Stimulated activated CD4-positive, alpha-beta T cell treated with anti-CD3 and anti-CD28 coated beads, Interleukin-4, amount 100 ng/mL, for 1 hour (primary cell): ENCODE data around the gene CLMN.
"Not testable (repeated sequence)": the region's sequence is repeated elsewhere in the genome, so short reads cannot be mapped to it uniquely, and the experiment has no call there.

Experiments used
- DNase-seq: peaks from one replicate; pipeline ENCODE4 v3.0.0-alpha.2; 2020

The CLMN gene

DNA sequence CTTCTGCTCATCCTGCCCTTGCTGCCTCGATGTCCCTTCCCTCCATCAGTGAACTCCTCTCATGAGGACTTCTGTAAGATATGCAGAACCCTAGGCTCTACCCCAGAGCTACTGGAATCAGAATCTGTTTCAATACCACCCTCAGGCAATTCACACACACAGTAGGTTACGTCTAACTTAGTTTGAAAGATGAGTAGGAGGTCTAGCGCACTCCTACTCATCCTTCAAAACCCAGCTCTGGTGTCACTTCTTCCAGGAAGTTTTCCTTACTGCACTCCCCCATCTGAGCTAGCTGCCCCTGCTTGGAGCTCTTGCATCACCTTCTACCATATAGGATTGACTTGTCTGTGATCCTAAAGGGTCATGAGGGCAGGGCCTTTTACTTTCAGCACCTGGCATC lies 105.9 kb downstream of the CLMN start:
- DNase-seq = no peak

DNA sequence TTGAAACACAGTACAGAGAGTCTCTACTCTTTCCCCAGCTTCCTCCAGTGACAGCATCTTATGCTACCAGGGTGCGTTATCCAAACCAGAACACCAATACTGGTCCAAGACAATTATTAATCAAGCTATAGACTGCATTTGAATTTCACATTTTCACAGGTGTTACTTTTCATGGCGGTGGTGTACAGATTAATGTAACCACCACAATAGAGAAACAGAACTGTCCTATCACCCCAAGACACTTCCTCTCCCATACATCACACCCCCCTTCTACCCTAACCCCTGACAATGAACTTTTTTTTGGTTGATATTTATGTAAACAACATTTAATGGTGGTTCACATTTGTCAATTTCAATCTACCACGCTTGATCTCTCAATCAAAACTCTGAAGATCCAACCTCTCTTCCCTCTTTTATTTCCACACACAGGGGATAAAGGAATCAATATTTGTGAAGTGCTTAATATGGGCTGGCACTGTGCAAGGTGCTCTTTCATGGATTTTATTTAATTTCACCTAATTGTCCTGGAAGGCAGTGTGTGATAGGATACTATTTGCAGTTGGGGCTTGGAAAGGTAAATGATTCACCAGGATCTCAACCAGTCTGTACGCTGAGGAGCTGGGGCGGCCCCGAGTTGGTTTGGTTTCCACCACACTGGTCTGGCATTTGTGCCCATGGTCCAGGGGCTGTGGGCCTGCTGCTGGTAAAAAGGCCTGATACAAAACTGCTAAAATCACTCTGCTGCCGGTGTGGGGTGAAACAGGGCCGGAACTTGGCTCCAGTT lies 107.8 kb downstream of the CLMN start:
- DNase-seq = no peak

DNA sequence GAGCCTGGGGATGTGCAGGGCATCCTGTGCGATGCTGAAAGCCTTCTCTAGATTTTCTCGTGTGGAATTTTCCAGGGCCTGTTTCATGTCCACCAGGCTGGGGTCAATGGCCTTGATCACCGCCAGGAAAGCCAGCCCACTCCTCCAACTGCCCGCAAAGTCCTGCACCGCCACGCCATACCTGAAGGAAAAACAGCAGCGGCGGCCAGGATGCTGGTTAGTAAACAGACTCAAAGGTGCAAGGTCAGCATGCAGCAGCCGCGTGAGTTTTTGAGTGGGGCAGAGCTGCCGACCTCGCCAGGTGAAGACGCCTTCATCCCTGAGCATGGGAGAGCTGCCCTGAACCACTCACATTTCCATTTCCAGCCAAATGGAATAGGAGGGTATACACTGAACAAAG lies 109.0 kb downstream of the CLMN start:
- no peak for DNase-seq

DNA sequence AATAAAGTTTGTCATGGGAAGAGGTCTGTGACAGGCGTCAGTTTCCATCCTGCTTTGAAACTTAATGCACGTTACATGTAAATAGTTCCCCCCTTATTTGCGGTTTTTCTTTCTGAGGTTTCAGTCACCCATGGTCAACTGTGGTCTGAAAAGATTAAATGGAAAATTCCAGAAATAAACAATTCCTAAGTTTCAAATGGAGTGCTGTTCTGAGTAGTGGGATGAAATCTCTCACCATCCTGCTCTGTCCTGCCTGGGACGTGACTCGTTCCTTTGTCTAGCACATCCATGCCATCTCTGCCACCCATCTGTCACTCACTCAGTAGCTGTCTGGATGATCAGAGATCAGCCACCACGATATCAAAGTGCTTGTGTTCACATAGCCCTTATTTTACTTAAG lies 111.1 kb downstream of the CLMN start:
- no peak for DNase-seq

DNA sequence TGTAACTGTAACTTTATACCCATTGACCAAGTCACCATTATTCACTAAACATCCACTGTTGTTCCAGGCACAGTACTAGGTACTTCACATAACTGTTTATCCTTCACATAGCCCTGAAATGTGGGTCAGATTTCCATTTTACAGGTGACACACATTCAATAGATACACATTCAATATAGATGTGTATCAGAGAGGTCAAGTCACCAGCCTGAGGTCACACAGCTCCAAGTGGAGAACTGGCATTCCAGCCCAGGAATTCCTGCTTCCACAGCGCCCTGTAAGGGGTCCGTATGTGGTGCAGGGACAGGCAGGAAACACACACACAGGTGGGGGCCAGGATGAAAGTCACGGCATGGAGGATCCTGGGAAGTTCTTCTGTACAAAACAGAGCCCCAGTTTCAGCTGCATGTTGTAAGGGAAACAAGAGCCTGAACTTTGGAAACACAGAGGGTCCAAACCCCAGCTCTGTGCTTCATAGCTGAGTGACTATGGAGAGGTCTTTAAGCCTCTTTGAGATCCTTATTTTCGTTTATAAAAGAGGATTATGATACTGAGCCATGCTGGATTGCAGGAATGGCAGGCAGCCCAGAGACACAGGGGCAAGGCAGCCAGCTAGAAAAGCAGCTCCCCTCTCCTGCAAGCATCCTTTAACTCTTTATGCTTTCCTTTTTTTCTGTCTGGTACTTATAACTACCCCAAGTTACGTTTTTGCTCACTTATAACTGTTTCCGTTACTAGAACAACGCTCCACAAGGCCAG lies 112.1 kb downstream of the CLMN start:
- DNase-seq = no peak

DNA sequence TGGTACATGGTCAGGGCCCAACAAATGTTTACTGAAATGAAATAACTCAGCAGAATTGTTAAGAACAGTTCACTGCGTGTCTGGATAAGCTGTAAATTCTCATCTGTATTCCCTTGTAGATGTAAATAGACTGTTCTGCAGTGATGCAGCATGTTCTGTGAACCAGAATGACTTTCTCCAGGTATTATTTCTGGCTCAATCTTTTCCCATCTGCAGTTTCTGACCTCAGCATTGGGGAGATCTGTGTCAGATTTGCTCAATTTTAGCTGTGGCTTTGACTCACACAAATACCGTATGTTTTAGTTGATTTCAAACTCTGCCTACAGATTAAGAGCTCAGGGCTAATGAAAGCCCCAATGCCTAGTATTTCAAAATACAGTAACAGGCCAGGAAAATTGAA lies 113.2 kb downstream of the CLMN start:
- no peak for DNase-seq

DNA sequence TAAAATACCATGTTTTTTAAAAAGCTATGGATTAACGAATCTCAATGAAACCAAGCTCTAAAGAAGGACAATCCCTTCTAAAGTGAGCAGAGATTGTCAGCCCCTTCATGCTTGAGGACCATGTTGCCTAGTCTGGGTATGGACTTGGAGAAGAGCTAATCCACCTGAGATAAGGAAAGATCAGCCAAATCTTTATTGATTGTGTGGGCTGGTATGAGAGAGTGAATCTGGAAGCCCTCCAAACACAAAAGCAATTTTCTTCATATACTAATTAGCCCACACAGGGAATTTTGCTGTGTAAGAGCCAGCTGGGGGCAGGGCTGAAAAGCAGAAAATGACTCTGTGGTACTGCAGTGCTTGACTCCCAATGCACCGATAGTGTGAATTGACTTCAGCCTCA lies 115.0 kb downstream of the CLMN start:
- no peak for DNase-seq

DNA sequence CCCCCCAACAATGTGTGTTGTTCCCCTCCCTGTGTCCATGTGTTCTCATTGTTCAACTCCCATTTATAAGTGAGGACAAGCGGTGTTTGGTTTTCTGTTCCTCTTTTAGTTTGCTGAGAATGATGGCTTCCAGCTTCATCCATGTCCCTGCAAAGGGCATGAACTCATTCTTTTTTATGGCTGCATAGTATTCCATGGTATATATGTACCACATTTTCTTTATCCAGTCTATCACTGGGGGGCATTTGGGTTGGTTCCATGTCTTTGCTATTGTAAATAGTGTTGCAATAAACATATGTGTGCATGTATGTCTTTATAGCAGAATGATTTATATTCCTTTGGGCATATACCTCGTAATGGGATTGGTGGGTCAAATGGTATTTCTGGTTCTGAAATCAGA lies 118.0 kb downstream of the CLMN start:
- DNase-seq = not testable (repeated sequence)

DNA sequence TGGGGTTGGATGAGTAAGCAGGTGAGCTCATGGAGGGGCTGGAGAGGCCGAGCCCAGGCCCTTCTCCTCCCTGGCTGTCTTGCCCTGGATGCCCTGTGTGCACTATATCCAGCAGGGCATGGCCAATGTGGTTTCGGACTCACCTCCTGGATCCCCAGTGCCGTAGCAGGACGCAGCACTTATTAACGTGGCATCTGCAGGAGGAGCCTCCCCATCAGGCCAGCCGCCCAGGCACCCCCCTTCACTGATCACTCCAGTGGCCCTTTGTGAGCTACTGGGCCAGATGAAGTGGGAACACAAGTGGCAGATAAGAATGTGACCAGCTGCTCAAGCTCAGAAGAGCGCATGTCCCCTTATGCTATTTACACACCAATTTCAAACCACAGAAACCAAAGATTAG lies 119.3 kb downstream of the CLMN start:
- no peak for DNase-seq

DNA sequence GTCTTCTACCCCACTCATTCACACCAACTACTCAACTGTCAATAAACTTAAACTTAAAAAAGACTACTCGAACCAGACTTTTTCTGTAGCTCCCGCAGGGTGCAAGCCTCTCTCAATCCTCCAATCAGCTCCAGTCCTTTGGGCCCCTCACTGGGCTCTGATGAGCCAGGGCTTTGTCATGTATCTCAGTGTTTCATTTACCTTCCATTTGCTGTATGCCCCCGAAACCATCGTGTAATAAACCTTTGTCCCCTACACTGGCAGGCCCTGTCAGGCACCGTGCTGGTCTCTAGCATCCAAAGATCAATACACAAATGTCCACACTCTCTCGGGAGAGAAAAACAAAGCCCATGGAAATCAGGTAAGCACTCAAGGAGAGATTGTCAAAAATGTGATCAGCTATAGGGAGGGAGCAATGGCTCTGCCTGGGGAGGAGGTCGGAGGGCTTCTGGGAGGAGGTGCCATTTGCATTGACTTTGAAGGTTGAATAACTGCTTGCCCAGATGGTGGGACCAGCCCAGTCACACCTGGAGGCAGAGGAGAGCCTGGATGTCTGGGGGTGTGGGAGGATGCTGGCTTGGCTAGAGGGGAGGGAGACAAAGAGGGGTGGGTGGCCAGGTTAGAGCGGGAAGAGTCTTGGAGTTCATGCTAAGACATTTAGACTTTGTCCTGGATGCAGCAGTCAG lies 120.3 kb downstream of the CLMN start:
- DNase-seq = no peak

DNA sequence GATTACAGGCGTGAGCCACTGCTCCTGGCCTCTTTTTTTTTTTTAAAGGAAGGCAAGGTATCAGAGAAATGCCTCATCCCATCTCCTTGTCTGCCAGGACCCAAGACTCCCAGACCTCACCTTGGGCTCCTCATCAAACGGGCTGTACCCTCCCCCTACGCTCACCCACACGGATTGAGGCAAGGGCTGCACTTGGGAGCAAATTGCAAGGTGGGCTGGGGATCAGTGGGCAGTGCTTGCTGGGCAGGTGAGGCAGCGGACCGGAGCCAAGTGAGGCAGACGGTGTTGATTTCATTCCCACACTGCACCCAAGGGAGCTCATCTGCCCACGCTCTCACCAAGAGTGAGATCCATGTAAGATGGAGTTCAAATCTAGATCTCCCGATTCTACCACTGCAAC lies 121.4 kb downstream of the CLMN start:
- DNase-seq = no peak

DNA sequence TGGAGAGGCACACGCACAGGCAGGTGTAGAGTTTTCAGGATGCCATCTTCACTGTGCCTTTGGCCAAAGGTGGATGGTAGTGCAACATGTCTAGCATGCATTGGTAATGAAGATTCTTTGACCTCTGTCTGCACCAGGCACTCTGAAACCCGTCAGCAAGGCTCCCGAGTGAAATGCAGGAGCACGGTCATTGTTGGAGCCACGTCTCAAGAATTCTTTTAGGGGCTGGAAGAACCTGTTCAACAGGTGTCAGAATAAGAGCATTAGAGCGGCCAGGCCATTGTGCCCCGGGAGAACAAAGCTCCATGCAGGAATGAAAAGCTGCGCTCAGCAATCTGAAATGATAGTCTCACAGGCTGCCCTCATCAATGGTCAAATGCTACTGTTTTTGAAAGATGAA lies 122.2 kb downstream of the CLMN start:
- DNase-seq = no peak

DNA sequence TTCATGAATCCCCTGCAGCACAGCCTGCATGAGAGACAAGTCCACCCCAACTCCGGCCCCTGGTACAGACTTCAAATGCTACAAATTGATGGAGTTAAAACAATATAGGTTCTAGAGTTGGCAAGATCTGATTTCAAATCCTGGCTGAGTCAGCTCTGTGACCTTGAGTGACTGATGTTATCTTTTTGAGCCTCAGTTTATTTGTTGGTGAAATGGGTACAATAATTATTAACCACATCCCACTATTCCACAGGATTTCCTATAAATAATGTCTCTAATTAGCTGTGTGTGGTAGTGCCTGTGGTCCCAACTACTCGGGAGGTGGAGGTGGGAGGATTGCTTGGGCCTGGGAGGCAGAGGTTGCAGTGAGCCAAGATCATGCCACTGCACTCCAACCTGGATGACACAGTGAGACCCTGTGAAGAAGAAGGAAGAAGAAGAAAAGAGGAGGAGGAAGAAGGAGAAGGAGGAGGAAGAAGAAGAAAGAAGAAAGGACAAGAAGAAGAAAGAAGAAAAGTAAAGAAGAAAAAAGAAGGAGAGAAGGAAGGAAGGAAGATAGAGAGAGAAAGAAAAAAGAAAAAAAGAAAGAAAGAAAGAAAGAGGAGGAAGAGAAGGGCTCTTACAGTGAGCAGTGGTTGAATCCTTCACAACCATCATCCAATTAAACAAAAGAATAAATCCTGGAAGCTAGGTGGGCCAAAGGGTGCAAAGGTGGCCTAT lies 122.7 kb downstream of the CLMN start:
- no peak for DNase-seq

DNA sequence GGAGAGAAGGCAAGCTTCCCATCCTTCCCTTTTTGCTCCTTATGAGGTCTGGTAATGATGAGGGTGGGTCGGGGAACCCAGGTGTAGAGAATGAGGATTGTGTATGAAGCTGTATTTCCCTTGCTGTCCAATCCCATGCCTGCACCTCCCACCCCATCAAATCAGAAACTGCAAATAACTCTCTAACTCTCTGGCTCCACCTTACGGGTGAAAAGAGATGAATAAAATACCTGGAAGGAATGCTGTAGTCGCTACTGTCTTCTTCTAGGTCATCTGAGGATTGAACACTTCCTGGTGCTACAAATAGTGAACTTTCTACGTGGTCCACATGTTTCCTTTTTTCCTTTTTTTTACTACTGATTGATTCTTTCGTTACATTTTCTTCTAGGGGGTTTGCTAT lies 123.4 kb downstream of the CLMN start:
- DNase-seq = no peak

DNA sequence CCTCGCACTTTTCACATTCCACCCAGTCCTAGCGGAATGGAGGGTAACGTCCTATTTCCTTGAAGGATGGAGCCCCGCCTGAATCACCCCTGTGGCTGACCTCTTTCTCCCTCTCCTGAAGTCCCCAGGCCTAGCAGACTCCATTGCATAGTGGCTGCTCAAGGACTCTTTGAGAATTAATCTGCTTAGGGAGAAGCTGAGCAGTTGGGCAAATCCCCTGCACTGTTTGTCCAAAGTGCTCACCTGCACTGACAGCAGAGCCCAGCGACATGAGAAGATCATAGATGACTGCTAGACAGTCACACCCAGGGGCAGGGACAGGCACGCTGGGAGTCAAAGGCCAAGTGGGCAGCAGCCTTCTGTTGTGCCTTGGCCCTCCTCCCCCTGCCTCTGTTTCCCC lies 124.7 kb downstream of the CLMN start:
- DNase-seq = no peak

DNA sequence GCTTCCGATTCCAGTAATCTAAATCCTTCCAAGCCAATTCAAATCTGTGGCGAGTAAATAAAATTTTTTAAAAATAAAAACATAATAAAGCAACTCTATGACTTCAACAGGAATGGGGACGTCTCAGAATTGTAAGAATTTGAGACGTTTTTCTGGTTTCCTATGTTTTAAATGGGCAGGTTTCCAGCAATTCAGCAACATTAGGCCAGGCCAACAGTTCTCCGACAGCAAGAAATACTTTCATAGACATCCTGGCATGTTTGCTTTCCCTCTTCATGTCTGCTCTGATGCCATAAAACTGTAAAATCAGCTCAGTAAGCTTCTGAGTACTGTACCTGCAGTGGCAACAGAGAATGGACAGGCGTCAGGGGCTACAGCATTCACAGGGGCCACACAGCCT lies 126.6 kb downstream of the CLMN start:
- no peak for DNase-seq

DNA sequence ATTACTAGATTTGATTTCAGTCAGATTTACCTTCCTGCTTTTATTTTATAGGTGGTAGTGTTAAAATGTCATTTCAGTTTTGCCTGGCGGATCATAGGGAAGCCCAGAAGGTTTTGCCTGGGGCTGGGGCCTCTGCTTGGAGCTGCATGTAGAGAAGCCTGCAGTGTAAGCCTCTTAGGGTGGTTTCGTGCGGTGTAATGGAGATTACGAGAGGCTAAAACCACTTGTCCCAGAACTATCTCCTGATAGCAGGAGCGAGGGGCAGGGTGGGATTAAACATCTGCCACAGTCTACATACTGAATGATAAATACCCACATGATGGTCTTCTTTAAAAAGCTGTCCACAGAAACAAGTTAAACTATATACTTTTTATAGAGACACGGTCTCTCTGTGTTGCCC lies 127.4 kb downstream of the CLMN start:
- no peak for DNase-seq

DNA sequence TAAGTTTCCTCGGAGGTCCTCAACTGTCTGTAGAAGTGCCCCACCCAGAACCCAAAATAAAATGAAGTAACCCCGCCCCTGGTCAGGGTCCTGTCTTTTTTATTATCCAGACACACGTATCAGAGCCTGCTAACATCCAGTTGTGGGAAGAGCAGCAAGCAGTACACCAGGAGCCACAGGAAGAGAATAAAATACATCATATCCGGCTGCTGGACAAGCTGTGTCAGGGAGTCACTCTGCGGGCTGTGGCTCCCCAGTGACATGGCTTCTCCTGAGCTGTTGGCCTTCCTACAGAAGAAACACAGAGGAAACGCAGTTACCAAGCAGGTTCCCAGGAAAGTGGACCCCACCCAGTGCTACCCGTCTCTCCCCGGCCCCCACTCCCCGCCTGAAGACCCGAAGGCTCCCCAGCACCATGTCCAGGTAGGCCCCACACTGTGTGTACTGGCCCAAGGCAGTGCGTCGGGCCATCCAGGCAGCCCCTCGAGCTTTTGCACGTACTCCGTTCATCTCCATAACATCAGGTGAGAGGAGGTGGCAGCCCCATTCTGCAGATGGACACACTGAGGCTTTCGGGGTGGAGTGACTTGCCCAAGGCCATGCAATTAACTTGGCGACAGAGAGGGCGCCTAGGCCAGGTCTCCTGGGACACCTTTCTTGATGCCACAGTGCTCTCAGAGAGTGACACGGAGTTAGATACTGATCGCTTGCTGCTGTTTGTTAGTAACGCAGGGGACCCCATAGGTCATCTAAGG lies 128.1 kb downstream of the CLMN start:
- DNase-seq = no peak

DNA sequence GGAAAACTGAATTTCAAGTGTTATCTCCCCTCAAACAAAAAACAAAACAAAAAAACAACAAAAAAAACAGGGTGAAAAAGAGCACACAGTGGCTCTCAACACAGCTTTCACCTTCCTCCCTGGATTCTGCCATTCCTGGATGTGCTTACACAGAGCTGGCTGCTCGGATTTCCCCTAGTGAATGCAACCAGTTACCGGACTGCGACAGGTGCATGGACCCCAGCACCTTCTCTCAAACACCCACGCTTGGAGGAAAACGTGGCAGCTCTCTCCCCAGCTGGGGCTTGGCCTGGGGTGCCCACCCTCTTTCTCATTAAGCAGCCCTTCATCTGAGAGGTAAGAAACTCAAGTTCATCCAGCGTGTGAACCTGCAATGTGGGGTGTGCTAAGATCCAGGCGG lies 128.9 kb downstream of the CLMN start:
- DNase-seq = no peak

DNA sequence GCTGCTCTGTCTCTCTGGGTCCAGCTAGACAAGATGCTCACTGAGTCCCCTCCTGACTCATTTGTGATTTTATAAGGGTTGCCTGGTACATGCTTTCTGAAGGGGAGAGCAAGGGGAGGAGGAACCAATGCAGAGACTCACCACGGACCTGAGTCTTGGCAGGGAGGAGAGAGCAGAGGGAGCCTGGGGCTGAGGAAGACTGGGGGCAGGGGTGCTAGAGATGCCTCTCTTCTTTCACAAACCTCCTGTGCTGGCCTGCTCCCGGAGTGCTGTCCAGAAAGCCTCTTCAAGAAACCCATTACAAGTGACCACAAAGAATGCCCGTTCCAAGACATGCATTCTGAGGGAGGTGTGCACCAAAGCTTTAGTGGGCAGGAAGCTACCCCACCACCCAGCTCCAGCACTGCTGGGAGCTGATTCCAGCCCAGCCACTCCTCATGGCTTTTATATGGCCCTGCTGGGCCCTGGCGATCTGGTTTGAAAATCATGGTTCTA lies 129.3 kb downstream of the CLMN start:
- no peak for DNase-seq

DNA sequence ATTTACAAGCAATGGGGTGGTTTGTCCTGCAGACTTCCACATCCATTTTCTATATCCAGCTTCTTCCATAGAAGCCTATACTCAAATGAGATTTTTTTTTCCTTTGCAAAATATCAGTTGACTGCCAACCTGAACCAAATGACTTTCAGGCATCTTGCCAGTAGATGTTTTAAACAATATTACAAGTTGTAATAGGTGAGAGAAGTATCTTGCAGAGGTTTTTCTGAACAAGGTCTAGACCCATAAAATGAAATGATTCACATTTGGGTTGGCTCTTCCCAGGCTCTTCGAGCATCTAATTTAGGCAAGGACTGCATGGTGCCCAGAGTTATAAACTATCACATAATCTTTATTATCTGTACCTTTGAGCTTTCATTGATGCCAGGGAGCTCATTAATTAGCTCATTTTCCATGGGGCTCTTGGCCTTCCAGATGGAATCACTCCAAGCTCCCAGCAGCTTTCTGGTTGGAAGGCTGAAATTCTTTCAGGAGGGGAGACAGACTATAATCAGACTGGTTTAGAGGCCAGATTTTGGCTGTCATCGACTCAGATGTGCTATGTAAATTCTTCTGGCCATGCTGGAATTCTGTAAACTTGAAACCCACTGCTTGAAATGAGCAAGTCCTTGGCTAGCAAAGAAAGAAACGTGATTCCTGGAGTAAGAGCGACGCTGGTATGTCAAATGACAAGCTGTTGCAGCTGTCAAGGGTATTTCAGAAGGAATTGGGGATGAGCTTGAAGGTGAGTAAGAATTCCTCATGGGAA lies 130.2 kb downstream of the CLMN start:
- DNase-seq = no peak

DNA sequence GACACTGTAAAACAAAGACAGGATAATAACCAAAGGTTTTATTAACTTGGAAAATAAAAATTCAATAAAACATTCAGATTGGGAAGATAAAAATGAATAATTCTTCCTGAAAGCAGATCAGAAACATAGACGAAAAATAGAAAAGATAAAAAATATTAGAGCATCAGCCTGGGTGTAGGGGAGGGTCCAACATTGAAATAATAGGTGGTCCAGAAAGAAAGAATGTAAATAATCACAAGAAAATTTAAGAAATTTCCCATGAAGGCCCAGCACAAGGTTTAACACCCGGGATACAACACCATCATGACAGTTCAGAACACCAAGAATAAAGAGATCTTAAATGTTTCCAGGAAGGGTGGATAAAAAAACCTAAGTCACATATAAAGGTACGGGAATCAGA lies 131.3 kb downstream of the CLMN start:
- no peak for DNase-seq
